Putamen (tissue), 1 donor: ENCODE data around the gene AFF3.
"Not testable (repeated sequence)": the region's sequence is repeated elsewhere in the genome, so short reads cannot be mapped to it uniquely, and the experiment has no call there.

ENCODE experiments used
- DNase-seq: peaks from one replicate; pipeline ENCODE4 v3.0.0-alpha.2; 2016; ENCODE audit warnings: low spot score

The AFF3 gene

GRCh38 chr2:99661761-99662160, 480.6 kb downstream of the AFF3 start:
- DNase-seq: not testable (repeated sequence)

- DNase-seq: no peak
Measured at GRCh38 chr2:99660616-99661406, 481.6 kb downstream of the AFF3 start.

- no peak for DNase-seq
Measured at GRCh38 chr2:99659874-99660273, 482.5 kb downstream of the AFF3 start.

GRCh38 chr2:99657691-99658258, 484.6 kb downstream of the AFF3 start:
- DNase-seq: no peak

GRCh38 chr2:99656994-99657393, 485.4 kb downstream of the AFF3 start:
- no peak for DNase-seq

- no peak for DNase-seq
Measured at GRCh38 chr2:99653433-99653832, 489.0 kb downstream of the AFF3 start.

- DNase-seq: no peak
Measured at GRCh38 chr2:99652862-99653261, 489.5 kb downstream of the AFF3 start.

GRCh38 chr2:99651930-99652670, 490.3 kb downstream of the AFF3 start:
- no peak for DNase-seq

- no peak for DNase-seq
Measured at GRCh38 chr2:99648906-99649789, 493.2 kb downstream of the AFF3 start.

GRCh38 chr2:99648178-99648844, 494.1 kb downstream of the AFF3 start:
- DNase-seq: peak; percentile 63

- no peak for DNase-seq
Measured at GRCh38 chr2:99645960-99646359, 496.4 kb downstream of the AFF3 start.

GRCh38 chr2:99644419-99644787, 498.0 kb downstream of the AFF3 start:
- DNase-seq: no peak

- DNase-seq: no peak
Measured at GRCh38 chr2:99643787-99644418, 498.5 kb downstream of the AFF3 start.

GRCh38 chr2:99641999-99642398, 500.4 kb downstream of the AFF3 start:
- DNase-seq: no peak

- no peak for DNase-seq
Measured at GRCh38 chr2:99640635-99641151, 501.7 kb downstream of the AFF3 start.

- DNase-seq: no peak
Measured at GRCh38 chr2:99638791-99639190, 503.6 kb downstream of the AFF3 start.

- no peak for DNase-seq
Measured at GRCh38 chr2:99637159-99637697, 505.2 kb downstream of the AFF3 start.

- no peak for DNase-seq
Measured at GRCh38 chr2:99636144-99637034, 506.0 kb downstream of the AFF3 start.

- DNase-seq: no peak
Measured at GRCh38 chr2:99635710-99636109, 506.7 kb downstream of the AFF3 start.

- no peak for DNase-seq
Measured at GRCh38 chr2:99634234-99634633, 508.2 kb downstream of the AFF3 start.
